HG03565 (cell line): ENCODE measurements around the gene POLN.
"Not testable (repeated sequence)": the region's sequence is repeated elsewhere in the genome, so short reads cannot be mapped to it uniquely, and the experiment has no call there.

Experiments used
- ATAC-seq: cut with Tn5 transposase; IDR thresholded peaks from one replicate; pipeline ENCODE4 v1.9.1; 2021; ENCODE audit warnings: mild to moderate bottlenecking, moderate library complexity; ENCODE audit not compliant: unreplicated experiment

The POLN gene

GRCh38 chr4:2045518-2045951 lies 196.4 kb downstream of the POLN start:
- no peak for ATAC-seq

DNA sequence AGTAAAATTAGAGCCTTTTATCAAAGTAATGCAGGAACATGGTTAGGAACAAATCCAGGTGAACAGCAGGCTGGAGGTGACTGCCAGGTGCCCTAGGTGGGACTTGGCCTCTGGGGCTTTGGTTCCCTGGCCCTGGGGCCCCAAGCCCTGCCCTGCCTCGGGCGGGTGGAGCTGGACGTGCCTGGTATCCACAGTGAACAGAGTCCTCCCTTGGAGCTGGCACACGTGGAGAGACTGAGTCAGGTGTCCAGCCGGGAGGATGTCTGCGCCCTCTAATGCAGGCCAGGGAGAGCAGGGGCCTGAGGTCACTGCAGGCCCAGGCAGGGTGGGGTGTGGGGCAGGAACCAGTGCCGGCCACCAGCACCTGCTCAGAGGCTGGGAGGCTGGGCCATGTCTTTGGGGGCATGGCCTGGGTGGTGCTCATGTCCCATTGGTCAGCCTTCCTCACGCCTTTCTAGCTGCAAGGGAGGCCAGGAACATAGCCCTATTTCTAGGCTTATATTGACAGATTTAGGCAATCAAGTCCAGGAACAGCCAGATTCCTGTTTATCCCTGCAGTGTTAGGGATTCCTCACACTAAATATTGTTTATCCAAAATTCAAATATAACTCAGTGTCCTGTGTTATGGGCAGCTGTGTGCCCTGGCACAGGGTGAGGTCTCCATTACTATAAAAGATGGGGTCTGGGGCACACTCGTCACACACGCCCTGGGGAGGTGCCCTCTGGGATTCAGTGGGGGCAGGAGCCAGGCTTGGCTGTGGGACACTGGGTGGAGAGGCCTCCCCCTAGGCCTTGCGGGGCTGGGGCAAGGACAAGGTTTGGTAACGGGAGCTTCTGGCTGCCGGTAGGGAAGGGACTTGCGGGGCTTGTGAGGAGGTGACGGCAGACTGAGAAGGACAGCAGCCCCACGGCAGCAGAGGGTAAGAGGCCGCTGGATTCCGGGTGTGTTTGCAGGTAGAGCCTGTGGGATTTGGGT lies 197.1 kb downstream of the POLN start:
- ATAC-seq, result no peak

- no peak for ATAC-seq
These were observed 197.8 kb downstream of the POLN start for GRCh38 chr4:2044119-2044485.

DNA sequence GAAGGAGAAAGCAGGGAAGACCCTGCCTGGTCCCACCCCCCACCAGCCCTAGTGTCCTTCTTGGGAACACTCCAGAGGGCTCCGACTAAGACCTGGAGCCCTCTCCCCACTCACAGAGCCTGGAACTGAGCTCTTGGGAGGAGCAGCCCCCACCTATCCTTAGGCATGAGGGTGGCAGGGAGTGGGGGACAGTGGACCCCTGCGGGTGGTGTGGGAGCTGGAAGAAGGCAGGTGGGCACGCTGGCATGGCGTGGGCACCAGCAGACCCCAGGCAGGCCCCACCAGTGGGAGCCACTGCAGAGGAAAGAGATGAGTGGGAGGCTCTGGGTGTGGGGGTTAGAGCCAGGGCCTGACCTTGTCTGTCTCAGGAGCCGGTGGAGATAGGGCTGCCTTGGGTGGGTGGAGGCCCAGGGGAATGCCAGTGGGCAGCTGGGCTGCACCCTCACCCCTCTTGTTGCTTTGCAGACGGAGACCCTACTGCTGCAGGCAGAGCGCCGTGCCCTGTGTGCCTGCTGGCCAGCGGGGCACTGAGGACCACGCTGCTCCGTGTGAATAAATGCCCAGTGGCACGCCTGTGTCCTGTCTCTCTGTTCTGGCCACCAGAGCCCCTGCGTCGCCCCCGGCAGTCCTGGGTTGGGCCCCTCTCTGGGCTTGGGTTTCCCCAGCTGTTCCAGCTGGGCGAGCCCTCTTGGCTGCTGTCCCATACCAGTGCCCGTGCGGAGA lies 198.4 kb downstream of the POLN start:
- ATAC-seq, result no peak

- no peak for ATAC-seq
These were observed 198.9 kb downstream of the POLN start for GRCh38 chr4:2042947-2043395.

GRCh38 chr4:2042204-2042946 lies 199.5 kb downstream of the POLN start:
- ATAC-seq, result no peak

- no peak for ATAC-seq
These were observed 200.4 kb downstream of the POLN start for GRCh38 chr4:2041239-2042130.

DNA sequence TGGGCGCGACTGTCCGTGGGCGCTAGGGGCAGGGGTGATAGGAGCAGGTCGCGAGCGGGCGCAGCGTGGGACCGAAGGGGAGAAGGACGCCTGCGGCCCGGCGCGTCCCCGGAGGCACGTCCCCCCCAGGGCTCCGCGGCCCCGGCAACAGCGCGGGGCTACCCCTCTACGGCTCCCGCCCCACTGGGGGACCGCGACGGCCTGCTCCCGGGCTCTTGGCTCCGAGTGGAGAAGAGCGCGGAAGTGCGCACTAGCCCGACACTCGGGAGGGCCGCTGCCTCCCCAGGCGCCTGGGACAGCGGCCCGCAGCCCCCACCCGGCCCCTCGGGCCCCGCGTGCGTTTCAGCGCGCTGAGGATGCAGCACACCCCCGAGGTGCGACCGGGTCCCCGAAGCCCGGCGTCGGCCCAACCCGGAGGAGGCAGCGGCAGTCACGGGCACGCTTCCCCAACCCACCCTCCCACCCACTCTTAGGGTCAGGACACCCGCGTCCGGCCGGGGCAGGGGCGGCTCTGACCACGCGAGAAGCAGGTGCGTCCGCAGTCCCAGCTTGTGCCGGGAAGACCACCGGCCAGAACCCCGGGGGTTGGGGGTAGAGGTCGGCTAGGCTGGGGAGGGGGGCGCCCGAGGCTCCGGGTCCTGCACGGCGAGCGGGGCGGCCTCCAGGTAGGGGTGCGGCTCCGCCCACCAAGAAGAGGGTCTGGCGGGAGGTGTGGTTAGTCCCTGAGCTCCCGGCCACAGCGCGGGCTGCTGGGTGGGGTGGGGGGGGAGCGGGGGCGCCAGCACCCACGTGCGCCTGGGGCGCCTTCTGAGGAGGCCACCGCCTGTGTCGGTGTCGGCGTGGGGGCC lies 201.3 kb downstream of the POLN start:
- no peak for ATAC-seq

- ATAC-seq, result no peak
These were observed 205.1 kb downstream of the POLN start for GRCh38 chr4:2036866-2037265.

GRCh38 chr4:2036327-2036726 lies 205.6 kb downstream of the POLN start:
- ATAC-seq, result no peak

DNA sequence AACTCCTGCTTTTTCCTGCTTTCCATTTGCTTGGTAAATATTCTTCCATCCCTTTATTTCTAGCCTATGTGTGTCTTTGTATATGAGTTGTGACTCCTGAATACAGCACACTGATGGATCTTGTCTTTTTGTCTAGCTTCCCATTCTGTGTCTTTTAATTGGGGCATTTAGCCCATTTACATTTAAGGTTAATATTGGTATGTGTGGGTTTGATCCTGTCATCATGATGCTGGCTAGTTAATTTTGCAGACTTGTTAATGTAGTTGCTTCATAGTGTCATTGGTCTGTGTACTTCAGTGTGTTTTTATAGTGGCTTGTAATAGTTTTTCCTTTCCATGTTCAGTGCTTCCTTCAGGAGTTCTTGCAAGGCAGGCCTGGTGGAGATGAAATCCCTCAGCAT lies 210.8 kb downstream of the POLN start:
- not testable (repeated sequence) for ATAC-seq

- ATAC-seq, result not testable (repeated sequence)
These were observed 214.8 kb downstream of the POLN start for GRCh38 chr4:2027120-2027519.

DNA sequence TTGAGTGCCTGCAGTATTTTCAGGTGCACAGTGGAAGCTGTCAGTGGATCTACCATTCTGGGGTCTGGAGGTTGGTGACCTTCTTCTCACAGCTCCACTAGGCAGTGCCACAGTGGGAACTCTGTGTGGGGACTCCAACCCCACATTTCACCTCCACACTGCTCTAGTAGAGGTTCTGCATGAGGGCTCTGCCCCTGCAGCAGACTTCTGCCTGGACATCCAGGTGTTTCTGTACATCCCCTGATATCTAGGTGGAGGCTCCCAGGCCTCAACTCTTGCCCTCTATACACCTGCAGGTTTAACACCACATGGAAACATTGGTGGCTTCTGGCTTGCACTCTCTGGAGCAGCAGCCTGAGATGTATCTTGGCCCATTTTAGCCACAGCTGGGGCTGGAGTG lies 216.1 kb downstream of the POLN start:
- no peak for ATAC-seq

DNA sequence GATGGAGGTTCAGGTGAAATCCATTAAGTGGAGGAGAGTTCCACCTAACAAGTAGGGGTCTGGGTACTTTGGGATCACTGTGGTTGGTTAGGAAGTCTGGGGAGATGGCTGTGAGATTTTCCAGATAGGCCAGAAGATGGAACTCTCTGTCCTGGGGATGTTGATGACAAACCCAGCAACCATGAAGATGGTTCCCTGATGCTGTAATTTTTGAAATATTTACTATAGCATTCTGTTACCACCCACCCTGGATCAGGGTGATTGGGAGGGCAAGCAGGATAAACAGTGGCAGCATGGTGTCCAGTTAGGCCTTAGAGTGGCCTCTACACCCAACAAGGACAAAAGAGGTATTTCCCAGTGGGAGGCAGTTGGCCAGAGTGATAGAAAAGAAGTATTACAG lies 217.2 kb downstream of the POLN start:
- no peak for ATAC-seq
